ENCODE measurements around the gene FAM174C. TPM values are rescaled to one million over a fixed set of nuclear protein-coding genes. Genes with fewer than 3 reads are reported as not detected.

FAM174C gene
- total and polyA plus RNA-seq, 7 donors, result 9.0 to 88.8 (median 18.1) TPM

- Histone ChIP-seq H3K27ac (no peak overlapping the region), H3K9me3 (no peaks in the 10 kb centered on the region), H3K4me1 (peaks cover 5% of the 10 kb centered on the region), H3K4me3 (no peak overlapping the region), H3K27me3 (ENCODE audit: insufficient read depth in 3 of 3, low read length in 2 of 3) (peaks cover 0 to 5% (median 2%) of the 10 kb centered on the region in 3 donors), H3K36me3 (ENCODE audit: insufficient read depth in 1 of 2, low read depth in 1 of 2) (peaks cover 0 to 15% of the 10 kb centered on the region in 2 donors)
- DNase-seq (no peak), ATAC-seq (peak in 2 of 4 donors; percentile 23 to 35)
- intact Hi-C loops (cut with DNase I), result no loop called here
- no peak for TF ChIP-seq CTCF (IDR thresholded peaks at IDR 0.05)
- 80 to 88% (median 81%) methylated on average over 15 of the region's 15 CpGs for WGBS, 3 donors
Measured at GRCh38 chr19:1231729-1232637, 43.3 kb upstream of the FAM174C start.

GRCh38 chr19:1232652-1233072 lies 42.7 kb upstream of the FAM174C start:
- intact Hi-C loops (cut with DNase I), result no loop called here
- Histone ChIP-seq H3K27ac (no peak overlapping the region), H3K4me1 (peaks cover 9% of the 10 kb centered on the region), H3K36me3 (ENCODE audit: insufficient read depth in 1 of 2, low read depth in 1 of 2) (peaks cover 0 to 8% of the 10 kb centered on the region in 2 donors), H3K27me3 (ENCODE audit: insufficient read depth in 3 of 3, low read length in 2 of 3) (peaks cover 0 to 5% (median 3%) of the 10 kb centered on the region in 3 donors), H3K9me3 (no peaks in the 10 kb centered on the region), H3K4me3 (no peak overlapping the region)
- peak in 1 of 4 donors; percentile 26 for ATAC-seq
- DNase-seq, result no peak
- TF ChIP-seq CTCF (IDR thresholded peaks at IDR 0.05), result no peak
- 37 to 46% (median 39%) methylated on average over 15 of the region's 15 CpGs for whole genome bisulfite sequencing, 3 donors

- DNase-seq (no peak), ATAC-seq (no peak)
- intact Hi-C loops (cut with DNase I), result no loop called here
- no peak for TF ChIP-seq CTCF (IDR thresholded peaks at IDR 0.05)
- Histone ChIP-seq H3K27ac (no peak overlapping the region), H3K4me1 (peaks cover 9% of the 10 kb centered on the region), H3K27me3 (ENCODE audit: insufficient read depth in 3 of 3, low read length in 2 of 3) (peaks cover 0 to 5% (median 3%) of the 10 kb centered on the region in 3 donors), H3K9me3 (no peaks in the 10 kb centered on the region), H3K4me3 (no peak overlapping the region), H3K36me3 (ENCODE audit: insufficient read depth in 1 of 2, low read depth in 1 of 2) (peaks cover 0 to 3% of the 10 kb centered on the region in 2 donors)
- WGBS, 3 donors, result 79 to 82% (median 81%) methylated on average over 22 to 24 of the region's 24 CpGs
Measured at GRCh38 chr19:1233115-1233667, 42.1 kb upstream of the FAM174C start.

DNA sequence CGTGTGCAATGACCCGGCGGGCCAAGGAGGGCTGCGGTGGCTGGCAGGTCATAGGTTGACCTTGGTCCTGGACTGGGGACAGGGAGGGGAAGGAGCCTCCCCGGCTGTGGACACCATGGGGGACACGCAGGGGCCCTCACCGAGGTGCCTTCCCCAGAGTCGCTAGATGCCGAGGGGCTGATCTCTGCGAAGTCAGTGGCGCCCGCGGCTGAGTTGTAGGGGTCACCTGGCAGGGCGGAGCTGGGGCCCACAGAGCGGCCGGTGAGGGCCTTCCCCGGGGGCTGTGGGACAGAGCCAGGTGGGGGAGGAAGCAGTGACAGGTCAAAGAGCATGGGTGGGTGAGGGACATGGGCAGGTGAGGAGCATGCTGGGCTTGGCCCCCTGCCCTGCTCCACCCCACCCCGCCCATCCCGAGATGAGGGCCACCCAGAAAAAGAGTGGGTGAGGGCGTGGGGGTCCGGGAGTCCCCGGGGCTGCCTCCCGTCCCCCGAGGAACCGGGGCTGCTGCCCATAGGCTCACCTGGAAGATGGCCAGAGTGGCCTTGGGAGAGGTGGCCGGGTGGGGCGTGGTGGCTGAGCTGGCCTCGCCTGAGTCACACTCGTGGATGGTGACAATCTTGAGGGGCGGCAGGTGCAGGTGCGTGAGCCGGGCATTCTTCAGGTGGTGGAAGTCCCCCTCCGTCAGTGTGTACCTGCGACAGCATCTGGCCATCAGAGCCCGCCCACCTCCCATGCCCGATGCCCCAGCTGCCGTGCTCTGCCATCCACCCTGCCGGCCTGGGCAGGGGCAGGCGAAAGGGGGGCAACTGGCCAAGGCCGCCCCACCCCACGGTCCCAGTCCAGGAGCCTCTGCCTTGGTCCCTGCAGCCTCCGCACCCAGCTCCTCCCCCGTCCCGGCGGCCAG lies 41.0 kb upstream of the FAM174C start:
- Histone ChIP-seq H3K9me3 (no peaks in the 10 kb centered on the region), H3K36me3 (ENCODE audit: insufficient read depth in 1 of 2, low read depth in 1 of 2) (no peaks in the 10 kb centered on the region), H3K27me3 (ENCODE audit: insufficient read depth in 3 of 3, low read length in 2 of 3) (peaks cover 0 to 5% (median 3%) of the 10 kb centered on the region in 3 donors), H3K27ac (no peak overlapping the region), H3K4me1 (peaks cover 9% of the 10 kb centered on the region), H3K4me3 (no peak overlapping the region)
- 88 to 95% (median 90%) methylated on average over 36 to 45 of the region's 45 CpGs for WGBS, 3 donors
- intact Hi-C loops (cut with DNase I), result no loop called here
- no peak for TF ChIP-seq CTCF (IDR thresholded peaks at IDR 0.05)
- ATAC-seq (no peak), DNase-seq (no peak)
